Activated CD8-positive, alpha-beta T cell treated with anti-CD3 and anti-CD28 coated beads for 36 hours (primary cell): ENCODE results near the gene RIIAD1. TPM values are rescaled to one million over a fixed set of nuclear protein-coding genes. Genes with fewer than 3 reads are reported as not detected.
A peak's percentile ranks its signal among the peaks of the same experiment; 100 is the strongest.

Experiments
- ATAC-seq: fragments of 200-7000 bp; cut with Tn5 transposase; one replicate; pipeline ENCODE4 v1.10.0; 2021; ENCODE audit warnings: mild to moderate bottlenecking, moderate library complexity
- CTCF ChIA-PET: fragments of 350-600 bp; sonication (Branson Sonifier 250); formaldehyde crosslinking; loops from one replicate; lab custom pipeline; 2021; ENCODE audit warnings: antibody characterized with exemption; lab: Charles Lee
- POLR2A ChIA-PET: fragments of 350-600 bp; sonication (Branson Sonifier 250); formaldehyde crosslinking; loops from one replicate; lab custom pipeline; 2021; ENCODE audit warnings: antibody characterized with exemption; lab: Charles Lee
- DNase-seq: peaks from one replicate; pipeline ENCODE4 v3.0.0-alpha.2; 2020
- H3K27ac Mint-ChIP-seq: one replicate; pipeline ENCODE4 v1.8.0; 2021; ENCODE audit warnings: mild to moderate bottlenecking, mixed read lengths
- H3K27me3 Mint-ChIP-seq: one replicate; pipeline ENCODE4 v1.8.0; 2021; ENCODE audit warnings: mixed read lengths
- H3K36me3 Mint-ChIP-seq: one replicate; pipeline ENCODE4 v1.8.0; 2021; ENCODE audit warnings: low read depth, mixed read lengths
- H3K4me1 Mint-ChIP-seq: one replicate; pipeline ENCODE4 v1.8.0; 2021; ENCODE audit warnings: low read depth, mixed read lengths
- H3K4me3 Mint-ChIP-seq: one replicate; pipeline ENCODE4 v1.8.0; 2021; ENCODE audit warnings: mild to moderate bottlenecking, moderate library complexity, mixed read lengths
- H3K9me3 Mint-ChIP-seq: one replicate; pipeline ENCODE4 v1.8.0; 2021; ENCODE audit warnings: mixed read lengths
- intact Hi-C: fragments of 100-400 bp; cut with micrococcal nuclease; formaldehyde crosslinking; loops from one replicate; pipeline ENCODE4 v1.10.0; 2022
- total RNA-seq, 2 experiments: library from RNA; stranded (reverse); gene quantifications; one replicate each; pipeline ENCODE4 v1.2.3, GENCODE V29; 2021
- TF ChIP-seq, protein P1 (sequence below): fragments of 200-600 bp; IDR thresholded peaks from one replicate; pipeline ENCODE4 v1.8.0; 2022; ENCODE audit warnings: antibody characterized with exemption, mild to moderate bottlenecking

Gene RIIAD1
- total RNA-seq, 2 experiments from 2014 or later, result not detected

DNA sequence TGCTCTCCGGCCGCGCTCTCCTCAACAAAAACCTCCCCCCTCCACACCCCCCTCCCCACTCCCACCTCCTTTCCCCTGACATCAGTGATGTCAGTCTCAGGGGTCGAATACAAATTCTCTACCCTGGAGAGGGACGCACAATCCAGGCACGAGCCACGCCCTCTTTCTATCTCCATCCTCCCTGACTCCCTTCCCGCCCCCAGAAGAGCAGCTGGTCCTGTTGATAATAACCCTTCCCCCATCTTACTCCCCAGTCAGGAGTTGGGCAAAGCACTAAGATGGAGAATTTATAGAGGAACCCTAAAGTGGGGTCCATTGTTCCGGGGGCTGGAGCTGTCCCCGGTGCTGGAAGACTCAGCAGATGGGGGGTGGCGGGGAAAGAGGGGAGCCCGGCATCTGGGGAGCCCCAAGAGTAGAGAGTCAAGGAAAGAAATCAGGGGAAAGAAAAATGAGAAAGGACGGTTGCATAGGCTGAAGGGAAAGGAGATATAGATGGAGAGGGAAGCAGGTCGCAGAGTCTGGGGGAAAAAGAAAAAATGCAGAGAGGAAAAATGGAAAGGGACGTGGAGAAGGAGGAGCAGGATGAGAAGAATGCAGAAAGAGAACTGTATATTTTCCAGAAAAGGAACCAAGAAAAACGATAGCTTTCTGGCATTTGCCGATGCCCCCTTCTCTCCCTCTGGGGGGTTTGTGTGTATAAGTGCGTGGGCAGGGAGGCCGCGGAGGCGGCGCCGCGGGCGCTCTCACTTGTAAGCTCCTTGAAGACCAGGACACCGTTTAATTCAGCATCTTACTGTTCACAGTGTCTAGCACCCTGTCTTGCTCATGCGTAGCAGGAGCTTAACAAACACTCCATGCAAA is 4.3 kb upstream of the RIIAD1 start, which contains the start of gene CELF3:
TSS of gene CELF3 (minus strand) at position 33 of the 861 bp plus-strand sequence. CDS start 783 bp downstream, outside the sequence.
- POLR2A ChIA-PET, result interaction anchor here (0.8 to 1.0 kb wide), 2 partner anchors 20 to 73 kb away, joined by 3 read pairs; partner anchors contain the start of gene TDRKH
- CTCF ChIA-PET, result interaction anchor here (0.8 to 3.3 kb wide), 6 partner anchors 10 to 139 kb away, joined by 3 to 12 read pairs (median 3); no protein-coding TSS in a partner anchor
- Mint-ChIP-seq H3K4me1 (peaks cover 20% of the 10 kb centered on the region), H3K27ac (no peak within 1 kb of the TSS), H3K27me3 (peaks cover 54% of the 10 kb centered on the region), H3K9me3 (no peaks in the 10 kb centered on the region), H3K4me3 (no peak within 1 kb of the TSS), H3K36me3 (no peaks in the 10 kb centered on the region)
- intact Hi-C loops, result no loop called here
- ATAC-seq (peak; percentile 24), DNase-seq (peak; percentile 24)
- TF ChIP-seq, protein P1, sequence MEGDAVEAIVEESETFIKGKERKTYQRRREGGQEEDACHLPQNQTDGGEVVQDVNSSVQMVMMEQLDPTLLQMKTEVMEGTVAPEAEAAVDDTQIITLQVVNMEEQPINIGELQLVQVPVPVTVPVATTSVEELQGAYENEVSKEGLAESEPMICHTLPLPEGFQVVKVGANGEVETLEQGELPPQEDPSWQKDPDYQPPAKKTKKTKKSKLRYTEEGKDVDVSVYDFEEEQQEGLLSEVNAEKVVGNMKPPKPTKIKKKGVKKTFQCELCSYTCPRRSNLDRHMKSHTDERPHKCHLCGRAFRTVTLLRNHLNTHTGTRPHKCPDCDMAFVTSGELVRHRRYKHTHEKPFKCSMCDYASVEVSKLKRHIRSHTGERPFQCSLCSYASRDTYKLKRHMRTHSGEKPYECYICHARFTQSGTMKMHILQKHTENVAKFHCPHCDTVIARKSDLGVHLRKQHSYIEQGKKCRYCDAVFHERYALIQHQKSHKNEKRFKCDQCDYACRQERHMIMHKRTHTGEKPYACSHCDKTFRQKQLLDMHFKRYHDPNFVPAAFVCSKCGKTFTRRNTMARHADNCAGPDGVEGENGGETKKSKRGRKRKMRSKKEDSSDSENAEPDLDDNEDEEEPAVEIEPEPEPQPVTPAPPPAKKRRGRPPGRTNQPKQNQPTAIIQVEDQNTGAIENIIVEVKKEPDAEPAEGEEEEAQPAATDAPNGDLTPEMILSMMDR, result no peak

- CTCF ChIA-PET, result interaction anchor here (1.1 to 1.3 kb wide), 2 partner anchors 9 to 20 kb away, joined by 3 read pairs; no protein-coding TSS in a partner anchor
- TF ChIP-seq, protein P1, result no peak
- intact Hi-C loops, result no loop called here
- ATAC-seq (no peak), DNase-seq (no peak)
- H3K36me3 Mint-ChIP-seq, result no peaks in the 10 kb centered on the region
- H3K27me3 Mint-ChIP-seq, result peaks cover 61% of the 10 kb centered on the region
- H3K4me3 Mint-ChIP-seq, result no peak overlapping the region
- POLR2A ChIA-PET, result no interaction called here
- H3K4me1 Mint-ChIP-seq, result peaks cover 22% of the 10 kb centered on the region
- H3K27ac Mint-ChIP-seq, result no peak overlapping the region
- no peaks in the 10 kb centered on the region for H3K9me3 Mint-ChIP-seq
Measured at GRCh38 chr1:151718011-151718431, 3.3 kb upstream of the RIIAD1 start.

- intact Hi-C loops, result no loop called here
- ATAC-seq (no peak), DNase-seq (no peak)
- H3K4me1 Mint-ChIP-seq, result peaks cover 22% of the 10 kb centered on the region
- ChIA-PET POLR2A (no interaction called here), CTCF (no interaction called here)
- TF ChIP-seq, protein P1, result no peak
- H3K36me3 Mint-ChIP-seq, result no peaks in the 10 kb centered on the region
- H3K9me3 Mint-ChIP-seq, result no peaks in the 10 kb centered on the region
- H3K4me3 Mint-ChIP-seq, result no peak overlapping the region
- H3K27ac Mint-ChIP-seq, result no peak overlapping the region
- peaks cover 62% of the 10 kb centered on the region for H3K27me3 Mint-ChIP-seq
Measured at GRCh38 chr1:151718666-151719065, 2.7 kb upstream of the RIIAD1 start.

GRCh38 chr1:151720125-151720524 is 1.2 kb upstream of the RIIAD1 start:
- intact Hi-C loops, result loop anchor here (10.0 kb wide), 1 partner anchor 55 kb away; no protein-coding TSS in a partner anchor
- no peak overlapping the region for H3K4me3 Mint-ChIP-seq
- CTCF ChIA-PET, result interaction anchor here (1.3 to 1.8 kb wide), 4 partner anchors 14 to 126 kb away, joined by 4 to 8 read pairs (median 5); partner anchors contain the start of gene C2CD4D
- H3K27me3 Mint-ChIP-seq, result peaks cover 65% of the 10 kb centered on the region
- DNase-seq (no peak), ATAC-seq (no peak)
- H3K9me3 Mint-ChIP-seq, result no peaks in the 10 kb centered on the region
- TF ChIP-seq, protein P1, result no peak
- no peak overlapping the region for H3K27ac Mint-ChIP-seq
- peaks cover 22% of the 10 kb centered on the region for H3K4me1 Mint-ChIP-seq
- no peaks in the 10 kb centered on the region for H3K36me3 Mint-ChIP-seq
- POLR2A ChIA-PET, result no interaction called here
